OCI-LY7 (cell line): ENCODE measurements around the gene TCERG1L. TPM values are rescaled to one million over a fixed set of nuclear protein-coding genes. Genes with fewer than 3 reads are reported as not detected.

Source experiments
- BruUV-seq: library from RNA; stranded (reverse); fragments of 400-500 nt; replicated peaks from 2 replicates; lab custom pipeline; 2021; lab: Mats Ljungman, UMichigan
- CTCF ChIA-PET: fragments of 300-600 bp; sonication (Branson Sonifier 250); formaldehyde crosslinking; loops from one replicate; lab custom pipeline; 2022; ENCODE audit warnings: antibody characterized with exemption; ENCODE audit not compliant: unreplicated experiment; lab: Charles Lee
- POLR2A ChIA-PET: fragments of 300-600 bp; sonication (Branson Sonifier 250); formaldehyde crosslinking; loops from one replicate; lab custom pipeline; 2022; ENCODE audit warnings: antibody characterized with exemption; lab: Charles Lee
- DNase-seq: peaks from one replicate; pipeline ENCODE4 v3.0.0-alpha.2; 2015; ENCODE audit warnings: low spot score
- H2AFZ ChIP-seq: fragments of 200-600 bp; sonication (generic), shearing (Covaris generic); 2 replicates; pipeline ENCODE4 v1.6.1; 2014; ENCODE audit warnings: mild to moderate bottlenecking, antibody characterized with exemption, low read length, moderate library complexity
- H3K27ac ChIP-seq: fragments of 200-600 bp; sonication (generic); 2 replicates; pipeline ENCODE4 v1.5.1; 2014; ENCODE audit warnings: mixed run types, low read depth, mild to moderate bottlenecking, moderate library complexity, low read length, inconsistent platforms; ENCODE audit not compliant: poor library complexity, severe bottlenecking
- H3K36me3 ChIP-seq: fragments of 200-600 bp; sonication (generic); 2 replicates; pipeline ENCODE4 v1.6.1; 2014; ENCODE audit warnings: mild to moderate bottlenecking, antibody characterized with exemption, low read length, moderate library complexity, mixed read lengths; ENCODE audit not compliant: insufficient read depth
- H3K4me1 ChIP-seq: fragments of 200-600 bp; sonication (generic); 2 replicates; pipeline ENCODE4 v1.5.1; 2014; ENCODE audit warnings: mild to moderate bottlenecking, low read length; ENCODE audit not compliant: insufficient read depth, poor library complexity, severe bottlenecking
- H3K4me2 ChIP-seq: fragments of 200-600 bp; sonication (generic); 2 replicates; pipeline ENCODE4 v1.6.1; 2014; ENCODE audit warnings: mild to moderate bottlenecking, low read length
- H3K4me3 ChIP-seq: fragments of 200-600 bp; sonication (generic); 2 replicates; pipeline ENCODE4 v1.5.1; 2014; ENCODE audit warnings: mild to moderate bottlenecking, low read depth, low read length; ENCODE audit not compliant: poor library complexity, severe bottlenecking
- H3K79me2 ChIP-seq: fragments of 200-600 bp; sonication (generic); 2 replicates; pipeline ENCODE4 v1.6.1; 2016; ENCODE audit warnings: low read depth, mild to moderate bottlenecking, low read length, moderate library complexity, mixed read lengths; ENCODE audit not compliant: insufficient read depth
- H3K9me2 ChIP-seq: fragments of 200-600 bp; sonication (generic); 2 replicates; pipeline ENCODE4 v1.6.1; 2016; ENCODE audit warnings: mild to moderate bottlenecking, low read length, mixed read lengths; ENCODE audit not compliant: insufficient read depth
- H3K9me3 ChIP-seq: fragments of 200-600 bp; sonication (generic); 2 replicates; pipeline ENCODE4 v1.6.1; 2014; ENCODE audit warnings: mild to moderate bottlenecking, mixed run types, low read length, mixed read lengths
- H4K20me1 ChIP-seq: fragments of 200-600 bp; sonication (generic); 2 replicates; pipeline ENCODE4 v1.6.1; 2014; ENCODE audit warnings: mild to moderate bottlenecking, antibody characterized with exemption, low read length, moderate library complexity, mixed read lengths; ENCODE audit not compliant: insufficient read depth
- CTCF ChIP-seq: fragments of 200-600 bp; sonication (generic); conservative IDR thresholded peaks from 2 replicates; pipeline ENCODE4 v1.5.1; 2014; ENCODE audit warnings: mild to moderate bottlenecking, antibody characterized with exemption, low read length, moderate library complexity, mixed read lengths
- EZH2phosphoT487 ChIP-seq: fragments of 200-600 bp; sonication (generic); IDR thresholded peaks from 2 replicates; pipeline ENCODE4 v1.6.1; 2018; ENCODE audit warnings: low read depth, borderline replicate concordance, mild to moderate bottlenecking, mixed run types, antibody characterized with exemption, low read length, moderate library complexity, mixed read lengths
- intact Hi-C: fragments of 100-400 bp; cut with micrococcal nuclease; formaldehyde crosslinking; loops from one replicate; pipeline ENCODE4 v1.10.0; 2022; ENCODE audit not compliant: unreplicated experiment
- total RNA-seq, 2 experiments: library from RNA; depleted of rRNA in 1 of 2; stranded (reverse); fragments of >200 nt in 1 of 2; shearing (Covaris generic) in 1 of 2; gene quantifications; 2 replicates each; pipeline ENCODE4 v1.2.3, GENCODE V29; 2014 to 2022

Gene TCERG1L
- total RNA-seq, 2 experiments from 2014 or later = not detected

DNA sequence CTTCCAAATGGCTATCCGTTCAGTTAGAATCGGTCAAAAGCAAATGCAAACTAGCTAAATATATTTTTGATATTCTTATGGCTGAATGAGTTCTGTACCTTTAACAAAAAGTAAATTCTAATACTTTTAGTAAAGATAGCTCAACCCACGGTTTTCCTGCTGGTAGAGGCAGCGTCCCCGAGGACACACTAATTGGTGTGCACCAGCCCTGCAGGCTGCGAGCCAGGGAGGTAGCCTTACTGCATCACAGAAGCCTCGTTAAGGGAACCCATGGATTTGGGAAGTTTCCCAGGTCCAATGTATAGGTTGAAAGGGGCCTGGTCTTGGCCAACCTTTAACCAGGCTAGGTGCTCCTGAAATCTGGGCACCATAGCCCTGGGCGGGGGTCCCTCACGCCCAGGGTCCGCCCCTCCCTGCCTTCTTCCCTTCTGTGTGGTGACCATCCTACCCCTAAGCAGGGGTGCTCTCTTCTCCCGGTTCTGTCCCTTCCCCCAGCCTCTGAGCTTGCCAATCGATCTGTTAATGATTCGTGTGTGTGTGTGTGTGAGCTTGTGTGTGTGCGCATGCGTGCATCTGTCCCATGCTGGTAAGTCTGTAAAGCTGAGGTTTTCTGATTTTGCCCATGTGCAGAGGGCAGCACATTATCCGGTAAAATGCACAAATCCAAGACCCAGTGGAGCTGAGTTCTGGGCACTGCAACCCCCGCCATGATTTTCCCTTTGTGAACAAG lies 191.7 kb downstream of the TCERG1L start:
- no peak overlapping the region for H3K27ac ChIP-seq
- no peak for DNase-seq
- no TSS peak for BruUV-seq
- H3K4me3 ChIP-seq = no peak overlapping the region
- no peaks in the 10 kb centered on the region for H3K9me2 ChIP-seq
- H3K79me2 ChIP-seq = no peaks in the 10 kb centered on the region
- intact Hi-C loops = no loop called here
- TF ChIP-seq EZH2phosphoT487 = no peak
- no peak for TF ChIP-seq CTCF
- no peaks in the 10 kb centered on the region for H3K9me3 ChIP-seq
- H2AFZ ChIP-seq = no peak overlapping the region
- no peak overlapping the region for H3K4me2 ChIP-seq
- no peaks in the 10 kb centered on the region for H3K36me3 ChIP-seq
- H4K20me1 ChIP-seq = no peaks in the 10 kb centered on the region
- ChIA-PET POLR2A (no interaction called here), CTCF (no interaction called here)
- H3K4me1 ChIP-seq = no peaks in the 10 kb centered on the region

DNA sequence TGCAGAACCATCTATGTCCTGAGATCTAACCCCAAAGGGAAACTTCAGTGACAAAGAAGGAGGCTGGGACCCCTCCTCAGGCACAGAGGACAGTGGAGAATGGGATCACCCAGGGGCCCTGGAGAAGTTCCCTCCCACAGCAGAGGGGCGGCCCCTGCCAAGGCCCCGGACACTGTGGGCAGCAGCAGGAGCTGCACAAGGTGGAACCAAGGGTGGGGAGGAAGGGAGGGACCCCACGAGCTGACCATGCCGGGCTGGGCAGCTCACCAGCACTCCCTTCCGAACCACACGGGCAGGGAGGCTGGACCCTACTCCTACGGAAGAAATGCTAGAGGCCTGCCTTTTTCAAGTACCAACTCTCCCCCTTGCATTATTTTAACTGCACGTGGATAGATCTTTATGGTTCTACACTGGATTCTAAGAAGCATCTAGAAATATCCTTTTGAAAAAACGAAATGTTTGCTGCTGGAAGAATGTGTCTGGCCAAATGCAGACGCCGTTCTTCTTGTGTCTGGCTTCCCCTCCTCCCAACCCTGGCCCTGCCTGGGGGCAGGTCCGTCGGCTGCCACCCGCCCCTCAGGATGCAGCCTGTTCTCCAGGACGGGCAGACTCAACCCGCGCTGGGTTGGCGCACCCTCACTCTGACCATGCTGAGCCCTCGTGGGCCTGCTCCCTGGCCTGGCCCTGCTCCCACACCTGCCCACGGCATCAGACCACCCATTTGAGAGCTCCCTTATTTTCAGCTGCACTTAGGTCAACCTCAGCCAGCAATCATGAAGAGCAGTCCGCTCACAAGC lies 193.9 kb downstream of the TCERG1L start:
- Histone ChIP-seq H3K4me1 (no peaks in the 10 kb centered on the region), H3K27ac (no peak overlapping the region), H3K4me3 (no peak overlapping the region), H2AFZ (no peak overlapping the region), H3K9me3 (no peaks in the 10 kb centered on the region), H4K20me1 (no peaks in the 10 kb centered on the region), H3K9me2 (no peaks in the 10 kb centered on the region), H3K4me2 (no peak overlapping the region), H3K79me2 (no peaks in the 10 kb centered on the region), H3K36me3 (no peaks in the 10 kb centered on the region)
- no peak for TF ChIP-seq EZH2phosphoT487
- no peak for TF ChIP-seq CTCF
- ChIA-PET CTCF (no interaction called here), POLR2A (interaction anchor here (0.7 kb wide), 1 partner anchor 1909 kb away, joined by 3 read pairs; no protein-coding TSS in a partner anchor)
- intact Hi-C loops = no loop called here
- no peak for DNase-seq
- BruUV-seq = no TSS peak

- Histone ChIP-seq H4K20me1 (no peaks in the 10 kb centered on the region), H3K9me2 (no peaks in the 10 kb centered on the region), H3K27ac (no peak overlapping the region), H3K9me3 (no peaks in the 10 kb centered on the region), H3K4me1 (no peaks in the 10 kb centered on the region), H3K4me2 (no peak overlapping the region), H2AFZ (no peak overlapping the region), H3K36me3 (no peaks in the 10 kb centered on the region), H3K79me2 (no peaks in the 10 kb centered on the region), H3K4me3 (no peak overlapping the region)
- no peak for DNase-seq
- no TSS peak for BruUV-seq
- intact Hi-C loops = no loop called here
- CTCF ChIA-PET = no interaction called here
- TF ChIP-seq EZH2phosphoT487 (no peak), CTCF (no peak)
- POLR2A ChIA-PET = no interaction called here
Measured at GRCh38 chr10:131116991-131117375, 194.5 kb downstream of the TCERG1L start.
